Hepatocyte (in vitro differentiated cells): ENCODE results near the gene CEL.

Experiments used
- EZH2 ChIP-seq: fragments of 200-600 bp; sonication (generic); IDR thresholded peaks from 2 replicates; pipeline ENCODE4 v1.6.1; 2016; ENCODE audit warnings: antibody characterized with exemption, mild to moderate bottlenecking, borderline replicate concordance
- TF ChIP-seq, protein P1 (sequence below): fragments of 200-600 bp; sonication (generic); IDR thresholded peaks from 2 replicates; pipeline ENCODE4 v1.5.1; 2016; ENCODE audit warnings: antibody characterized with exemption, mild to moderate bottlenecking; ENCODE audit not compliant: poor library complexity

- TF ChIP-seq, protein P1, sequence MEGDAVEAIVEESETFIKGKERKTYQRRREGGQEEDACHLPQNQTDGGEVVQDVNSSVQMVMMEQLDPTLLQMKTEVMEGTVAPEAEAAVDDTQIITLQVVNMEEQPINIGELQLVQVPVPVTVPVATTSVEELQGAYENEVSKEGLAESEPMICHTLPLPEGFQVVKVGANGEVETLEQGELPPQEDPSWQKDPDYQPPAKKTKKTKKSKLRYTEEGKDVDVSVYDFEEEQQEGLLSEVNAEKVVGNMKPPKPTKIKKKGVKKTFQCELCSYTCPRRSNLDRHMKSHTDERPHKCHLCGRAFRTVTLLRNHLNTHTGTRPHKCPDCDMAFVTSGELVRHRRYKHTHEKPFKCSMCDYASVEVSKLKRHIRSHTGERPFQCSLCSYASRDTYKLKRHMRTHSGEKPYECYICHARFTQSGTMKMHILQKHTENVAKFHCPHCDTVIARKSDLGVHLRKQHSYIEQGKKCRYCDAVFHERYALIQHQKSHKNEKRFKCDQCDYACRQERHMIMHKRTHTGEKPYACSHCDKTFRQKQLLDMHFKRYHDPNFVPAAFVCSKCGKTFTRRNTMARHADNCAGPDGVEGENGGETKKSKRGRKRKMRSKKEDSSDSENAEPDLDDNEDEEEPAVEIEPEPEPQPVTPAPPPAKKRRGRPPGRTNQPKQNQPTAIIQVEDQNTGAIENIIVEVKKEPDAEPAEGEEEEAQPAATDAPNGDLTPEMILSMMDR: no peak
- no peak for TF ChIP-seq EZH2
These were observed 33.6 kb upstream of the CEL start for GRCh38 chr9:133028221-133028620.
